ENCODE measurements around the gene EFNB3. TPM values are rescaled to one million over a fixed set of nuclear protein-coding genes. Genes with fewer than 3 reads are reported as not detected.

EFNB3 gene
- total and polyA plus RNA-seq, 2 of the 8 experiments (the other 6 are each of a cell fraction or from before 2014, with no cell fraction given): 15.0 to 27.3 TPM

Other genes with a start within 250 kb of the EFNB3 start
- gene ZBTB4, start 225.6 kb upstream of the EFNB3 start, total RNA-seq (2021; fragmentation: NEBNext Ultra II Directional; extraction: Animal tissue kit (Norgen Biotek cat#: 25700)): 10.1 and 11.2 TPM in 2 replicates
- 5.9 and 8.1 TPM in 2 replicates for gene ZBTB4, start 225.6 kb upstream of the EFNB3 start, polyA plus RNA-seq (2011; rRNA removed)
- not detected in 2 replicates for gene SLC35G6, start 223.8 kb upstream of the EFNB3 start, total RNA-seq (2021; fragmentation: NEBNext Ultra II Directional; extraction: Animal tissue kit (Norgen Biotek cat#: 25700))
- gene SLC35G6, start 223.8 kb upstream of the EFNB3 start, polyA plus RNA-seq (2011; rRNA removed): 0.05 TPM in 1 of 2 replicates, not detected in the other
- 150 and 157 TPM in 2 replicates for gene POLR2A, start 220.8 kb upstream of the EFNB3 start, total RNA-seq (2021; fragmentation: NEBNext Ultra II Directional; extraction: Animal tissue kit (Norgen Biotek cat#: 25700))
- 26.8 and 62.7 TPM in 2 replicates for gene POLR2A, start 220.8 kb upstream of the EFNB3 start, polyA plus RNA-seq (2011; rRNA removed)
- 5.5 and 7.2 TPM in 2 replicates for gene TNFSF12, start 156.1 kb upstream of the EFNB3 start, total RNA-seq (2021; fragmentation: NEBNext Ultra II Directional; extraction: Animal tissue kit (Norgen Biotek cat#: 25700))
- 9.6 and 15.8 TPM in 2 replicates for gene TNFSF12, start 156.1 kb upstream of the EFNB3 start, polyA plus RNA-seq (2011; rRNA removed)
- gene TNFSF13, start 146.5 kb upstream of the EFNB3 start, total RNA-seq (2021; fragmentation: NEBNext Ultra II Directional; extraction: Animal tissue kit (Norgen Biotek cat#: 25700)): 2.1 and 2.3 TPM in 2 replicates
- gene TNFSF13, start 146.5 kb upstream of the EFNB3 start, polyA plus RNA-seq (2011; rRNA removed): 2.6 and 3.1 TPM in 2 replicates
- 80.3 and 86.2 TPM in 2 replicates for gene SENP3, start 143.3 kb upstream of the EFNB3 start, total RNA-seq (2021; fragmentation: NEBNext Ultra II Directional; extraction: Animal tissue kit (Norgen Biotek cat#: 25700))
- gene SENP3, start 143.3 kb upstream of the EFNB3 start, polyA plus RNA-seq (2011; rRNA removed): 87.3 and 129 TPM in 2 replicates
- 0.31 TPM in 1 of 2 replicates, not detected in the other for gene CD68, start 125.6 kb upstream of the EFNB3 start, total RNA-seq (2021; fragmentation: NEBNext Ultra II Directional; extraction: Animal tissue kit (Norgen Biotek cat#: 25700))
- 0.18 and 0.35 TPM in 2 replicates for gene CD68, start 125.6 kb upstream of the EFNB3 start, polyA plus RNA-seq (2011; rRNA removed)
- 63.2 and 66.9 TPM in 2 replicates for gene MPDU1, start 121.3 kb upstream of the EFNB3 start, total RNA-seq (2021; fragmentation: NEBNext Ultra II Directional; extraction: Animal tissue kit (Norgen Biotek cat#: 25700))
- 142 and 154 TPM in 2 replicates for gene MPDU1, start 121.3 kb upstream of the EFNB3 start, polyA plus RNA-seq (2011; rRNA removed)
- 14.3 and 15.2 TPM in 2 replicates for gene SOX15, start 115.1 kb upstream of the EFNB3 start, total RNA-seq (2021; fragmentation: NEBNext Ultra II Directional; extraction: Animal tissue kit (Norgen Biotek cat#: 25700))
- gene SOX15, start 115.1 kb upstream of the EFNB3 start, polyA plus RNA-seq (2011; rRNA removed): 26.8 and 39.8 TPM in 2 replicates
- 26.2 and 26.8 TPM in 2 replicates for gene FXR2, start 90.3 kb upstream of the EFNB3 start, total RNA-seq (2021; fragmentation: NEBNext Ultra II Directional; extraction: Animal tissue kit (Norgen Biotek cat#: 25700))
- gene FXR2, start 90.3 kb upstream of the EFNB3 start, polyA plus RNA-seq (2011; rRNA removed): 44.0 and 63.3 TPM in 2 replicates
- 72.3 and 75.3 TPM in 2 replicates for gene SAT2, start 77.4 kb upstream of the EFNB3 start, total RNA-seq (2021; fragmentation: NEBNext Ultra II Directional; extraction: Animal tissue kit (Norgen Biotek cat#: 25700))
- gene SAT2, start 77.4 kb upstream of the EFNB3 start, polyA plus RNA-seq (2011; rRNA removed): 36.4 and 36.5 TPM in 2 replicates
- gene SHBG, start 75.1 kb upstream of the EFNB3 start, total RNA-seq (2021; fragmentation: NEBNext Ultra II Directional; extraction: Animal tissue kit (Norgen Biotek cat#: 25700)): 0.69 and 1.2 TPM in 2 replicates
- gene SHBG, start 75.1 kb upstream of the EFNB3 start, polyA plus RNA-seq (2011; rRNA removed): 1.1 and 1.3 TPM in 2 replicates
- gene ATP1B2, start 54.3 kb upstream of the EFNB3 start, total RNA-seq (2021; fragmentation: NEBNext Ultra II Directional; extraction: Animal tissue kit (Norgen Biotek cat#: 25700)): 19.8 and 21.0 TPM in 2 replicates
- 9.1 and 12.6 TPM in 2 replicates for gene ATP1B2, start 54.3 kb upstream of the EFNB3 start, polyA plus RNA-seq (2011; rRNA removed)
- 198 and 210 TPM in 2 replicates for gene TP53, start 17.7 kb upstream of the EFNB3 start, total RNA-seq (2021; fragmentation: NEBNext Ultra II Directional; extraction: Animal tissue kit (Norgen Biotek cat#: 25700))
- 143 and 149 TPM in 2 replicates for gene TP53, start 17.7 kb upstream of the EFNB3 start, polyA plus RNA-seq (2011; rRNA removed)
- gene WRAP53, start 16.7 kb upstream of the EFNB3 start, total RNA-seq (2021; fragmentation: NEBNext Ultra II Directional; extraction: Animal tissue kit (Norgen Biotek cat#: 25700)): 29.3 and 30.1 TPM in 2 replicates
- 29.2 and 38.4 TPM in 2 replicates for gene WRAP53, start 16.7 kb upstream of the EFNB3 start, polyA plus RNA-seq (2011; rRNA removed)
- gene DNAH2, start 12.5 kb downstream of the EFNB3 start, total RNA-seq (2021; fragmentation: NEBNext Ultra II Directional; extraction: Animal tissue kit (Norgen Biotek cat#: 25700)): 0.13 and 0.21 TPM in 2 replicates
- gene DNAH2, start 12.5 kb downstream of the EFNB3 start, polyA plus RNA-seq (2011; rRNA removed): 0.18 and 0.25 TPM in 2 replicates
- 3.4 and 3.7 TPM in 2 replicates for gene KDM6B, start 129.0 kb downstream of the EFNB3 start, total RNA-seq (2021; fragmentation: NEBNext Ultra II Directional; extraction: Animal tissue kit (Norgen Biotek cat#: 25700))
- 0.48 and 0.80 TPM in 2 replicates for gene KDM6B, start 129.0 kb downstream of the EFNB3 start, polyA plus RNA-seq (2011; rRNA removed)
- gene TMEM88, start 149.9 kb downstream of the EFNB3 start, total RNA-seq (2021; fragmentation: NEBNext Ultra II Directional; extraction: Animal tissue kit (Norgen Biotek cat#: 25700)): 0.69 TPM in 1 of 2 replicates, not detected in the other
- 8.8 and 11.6 TPM in 2 replicates for gene TMEM88, start 149.9 kb downstream of the EFNB3 start, polyA plus RNA-seq (2011; rRNA removed)
- gene NAA38, start 152.4 kb downstream of the EFNB3 start, total RNA-seq (2021; fragmentation: NEBNext Ultra II Directional; extraction: Animal tissue kit (Norgen Biotek cat#: 25700)): 27.0 and 30.2 TPM in 2 replicates
- 109 and 116 TPM in 2 replicates for gene NAA38, start 152.4 kb downstream of the EFNB3 start, polyA plus RNA-seq (2011; rRNA removed)
- gene CYB5D1, start 152.8 kb downstream of the EFNB3 start, total RNA-seq (2021; fragmentation: NEBNext Ultra II Directional; extraction: Animal tissue kit (Norgen Biotek cat#: 25700)): 15.5 and 18.0 TPM in 2 replicates
- gene CYB5D1, start 152.8 kb downstream of the EFNB3 start, polyA plus RNA-seq (2011; rRNA removed): 11.0 and 13.5 TPM in 2 replicates
- 12.9 and 14.2 TPM in 2 replicates for gene CHD3, start 183.6 kb downstream of the EFNB3 start, total RNA-seq (2021; fragmentation: NEBNext Ultra II Directional; extraction: Animal tissue kit (Norgen Biotek cat#: 25700))
- gene CHD3, start 183.6 kb downstream of the EFNB3 start, polyA plus RNA-seq (2011; rRNA removed): 12.3 and 18.3 TPM in 2 replicates
- gene RNF227, start 211.1 kb downstream of the EFNB3 start, total RNA-seq (2021; fragmentation: NEBNext Ultra II Directional; extraction: Animal tissue kit (Norgen Biotek cat#: 25700)): 0.63 and 0.77 TPM in 2 replicates
- gene RNF227, start 211.1 kb downstream of the EFNB3 start, polyA plus RNA-seq (2011; rRNA removed): 1.1 and 1.7 TPM in 2 replicates
- gene KCNAB3, start 224.7 kb downstream of the EFNB3 start, total RNA-seq (2021; fragmentation: NEBNext Ultra II Directional; extraction: Animal tissue kit (Norgen Biotek cat#: 25700)): 2.3 and 2.4 TPM in 2 replicates
- 1.7 and 2.8 TPM in 2 replicates for gene KCNAB3, start 224.7 kb downstream of the EFNB3 start, polyA plus RNA-seq (2011; rRNA removed)
- gene TRAPPC1, start 226.7 kb downstream of the EFNB3 start, total RNA-seq (2021; fragmentation: NEBNext Ultra II Directional; extraction: Animal tissue kit (Norgen Biotek cat#: 25700)): 99.3 and 114 TPM in 2 replicates
- 170 and 194 TPM in 2 replicates for gene TRAPPC1, start 226.7 kb downstream of the EFNB3 start, polyA plus RNA-seq (2011; rRNA removed)
- gene CNTROB, start 227.0 kb downstream of the EFNB3 start, total RNA-seq (2021; fragmentation: NEBNext Ultra II Directional; extraction: Animal tissue kit (Norgen Biotek cat#: 25700)): 30.0 and 31.9 TPM in 2 replicates
- 20.5 and 28.2 TPM in 2 replicates for gene CNTROB, start 227.0 kb downstream of the EFNB3 start, polyA plus RNA-seq (2011; rRNA removed)

Measured in H1 (cell line).